IMR-90 (cell line): ENCODE measurements around the gene ITM2C. TPM values are rescaled to one million over a fixed set of nuclear protein-coding genes. Genes with fewer than 3 reads are reported as not detected.

ENCODE experiments used
- ATAC-seq: fragments of 200-7000 bp; cut with Tn5 transposase; 2 replicates; pipeline ENCODE4 v1.9.1; 2020; ENCODE audit warnings: low read depth, mild to moderate bottlenecking, moderate library complexity
- BruUV-seq: library from RNA; stranded (reverse); fragments of 400-500 nt; replicated peaks from 2 replicates; lab custom pipeline; 2021; lab: Mats Ljungman, UMichigan
- CTCF ChIA-PET: fragments of 300-600 bp; formaldehyde crosslinking; extraction: SDS; loops from one replicate; lab custom pipeline; 2021; ENCODE audit warnings: antibody characterized with exemption; lab: Yijun Ruan, JAX
- POLR2A ChIA-PET: fragments of 300-600 bp; sonication (Branson Sonifier 250); formaldehyde crosslinking; loops from one replicate; lab custom pipeline; 2022; ENCODE audit warnings: antibody characterized with exemption; ENCODE audit not compliant: unreplicated experiment; lab: Charles Lee
- DNase-seq: peaks from one replicate; pipeline ENCODE4 v3.0.0; 2013
- H2AFZ ChIP-seq: replicated peaks from 2 replicates; pipeline ENCODE3; 2013; ENCODE audit warnings: low read length, mild to moderate bottlenecking; ENCODE audit not compliant: poor library complexity
- H2AK5ac ChIP-seq: 2 replicates; pipeline ENCODE4 v1.6.1; 2013; ENCODE audit warnings: low read depth, low read length, inconsistent platforms
- H2AK9ac ChIP-seq: replicated peaks from 2 replicates; pipeline ENCODE3; 2013; ENCODE audit warnings: mild to moderate bottlenecking, low read depth, low read length, moderate library complexity; ENCODE audit not compliant: poor library complexity
- H2BK120ac ChIP-seq: 2 replicates; pipeline ENCODE4 v1.6.1; 2013; ENCODE audit warnings: low read depth, low read length, inconsistent platforms
- H2BK15ac ChIP-seq: 3 replicates; pipeline ENCODE4 v1.6.1; 2013; ENCODE audit warnings: low read depth, low read length, inconsistent platforms
- H2BK20ac ChIP-seq: 2 replicates; pipeline ENCODE4 v1.6.1; 2013; ENCODE audit warnings: low read depth, mild to moderate bottlenecking, inconsistent platforms, low read length, moderate library complexity
- H2BK5ac ChIP-seq: 2 replicates; pipeline ENCODE4 v1.6.1; 2013; ENCODE audit warnings: mild to moderate bottlenecking, low read depth, low read length, inconsistent platforms; ENCODE audit not compliant: poor library complexity, severe bottlenecking
- H3K14ac ChIP-seq: replicated peaks from 2 replicates; pipeline ENCODE4 v1.6.1; 2013; ENCODE audit warnings: low read depth, low read length, inconsistent platforms
- H3K18ac ChIP-seq: 2 replicates; pipeline ENCODE4 v1.6.1; 2013; ENCODE audit warnings: low read depth, low read length, control low read depth
- H3K23ac ChIP-seq: 2 replicates; pipeline ENCODE4 v1.6.1; 2013; ENCODE audit warnings: low read depth, low read length, inconsistent platforms
- H3K27ac ChIP-seq: 2 replicates; pipeline ENCODE4 v1.5.1; 2013; ENCODE audit warnings: mild to moderate bottlenecking, control low read depth, low read length; ENCODE audit not compliant: insufficient read depth
- H3K27me3 ChIP-seq: 2 replicates; pipeline ENCODE4 v1.6.1; 2013; ENCODE audit warnings: low read length; ENCODE audit not compliant: control insufficient read depth, insufficient read depth
- H3K36me3 ChIP-seq: 2 replicates; pipeline ENCODE4 v1.6.1; 2013; ENCODE audit warnings: low read length, mixed read lengths; ENCODE audit not compliant: control insufficient read depth, insufficient read depth
- H3K4ac ChIP-seq: 2 replicates; pipeline ENCODE4 v1.6.1; 2013; ENCODE audit warnings: low read depth, low read length, inconsistent platforms
- H3K4me1 ChIP-seq: 2 replicates; pipeline ENCODE4 v1.6.1; 2013; ENCODE audit warnings: low read length, mixed read lengths; ENCODE audit not compliant: control insufficient read depth, insufficient read depth
- H3K4me2 ChIP-seq: 2 replicates; pipeline ENCODE4 v1.6.1; 2013; ENCODE audit warnings: low read depth, mild to moderate bottlenecking, control low read depth, low read length, moderate library complexity
- H3K4me3 ChIP-seq: 2 replicates; pipeline ENCODE4 v1.5.1; 2013; ENCODE audit warnings: low read depth, mild to moderate bottlenecking, control low read depth, low read length, moderate library complexity; ENCODE audit not compliant: insufficient read depth
- H3K56ac ChIP-seq: 2 replicates; pipeline ENCODE4 v1.6.1; 2013; ENCODE audit warnings: low read length, inconsistent platforms; ENCODE audit not compliant: insufficient read depth; ENCODE audit errors: extremely low read depth
- H3K79me1 ChIP-seq, 2 experiments: 2 replicates each; pipeline ENCODE4 v1.6.1; 2013; ENCODE audit warnings: low read length in 2 of 2, inconsistent platforms in 1 of 2, low read depth in 1 of 2
- H3K9ac ChIP-seq: 2 replicates; pipeline ENCODE4 v1.6.1; 2013; ENCODE audit warnings: low read depth, low read length, control low read depth
- H3K9me1 ChIP-seq: 2 replicates; pipeline ENCODE4 v1.6.1; 2013; ENCODE audit warnings: low read length, inconsistent platforms; ENCODE audit not compliant: insufficient read depth
- H3K9me3 ChIP-seq: 2 replicates; pipeline ENCODE4 v1.6.1; 2013; ENCODE audit warnings: low read length; ENCODE audit not compliant: control insufficient read depth, insufficient read depth
- H4K20me1 ChIP-seq: 2 replicates; pipeline ENCODE4 v1.6.1; 2013; ENCODE audit warnings: low read length, inconsistent platforms; ENCODE audit not compliant: insufficient read depth
- H4K5ac ChIP-seq: 2 replicates; pipeline ENCODE4 v1.6.1; 2013; ENCODE audit warnings: mild to moderate bottlenecking, low read depth, low read length, control low read depth
- H4K8ac ChIP-seq, 2 experiments: 2 replicates each; pipeline ENCODE4 v1.6.1; 2013; ENCODE audit warnings: low read depth in 2 of 2, low read length in 2 of 2, control low read depth in 1 of 2, inconsistent platforms in 1 of 2
- H4K91ac ChIP-seq: 2 replicates; pipeline ENCODE4 v1.6.1; 2013; ENCODE audit warnings: low read depth, low read length, inconsistent platforms; ENCODE audit not compliant: insufficient read depth
- BHLHE40 ChIP-seq: fragments of 150-350 bp; IDR thresholded peaks from 2 replicates; pipeline ENCODE4 v1.6.1; 2016; ENCODE audit warnings: mild to moderate bottlenecking, low read depth, low read length
- CEBPB ChIP-seq: IDR thresholded peaks from 2 replicates; pipeline ENCODE4 v1.6.1; 2012; ENCODE audit warnings: low read depth, low read length, improper control_type of control experiment
- CHD1 ChIP-seq: IDR thresholded peaks from 2 replicates; pipeline ENCODE4 v1.6.1; 2012; ENCODE audit warnings: low read depth, low read length, improper control_type of control experiment
- FOS ChIP-seq: fragments of 150-350 bp; IDR thresholded peaks from 2 replicates; pipeline ENCODE4 v1.6.1; 2016; ENCODE audit warnings: low read depth, low read length
- MAZ ChIP-seq: IDR thresholded peaks from 2 replicates; pipeline ENCODE4 v1.6.1; 2012; ENCODE audit warnings: low read depth, mild to moderate bottlenecking, low read length, improper control_type of control experiment, moderate library complexity, borderline replicate concordance
- MXI1 ChIP-seq: IDR thresholded peaks from 2 replicates; pipeline ENCODE4 v1.6.1; 2012; ENCODE audit warnings: low read depth, mild to moderate bottlenecking, low read length, moderate library complexity, borderline replicate concordance
- NFE2L2 ChIP-seq: fragments of 150-350 bp; IDR thresholded peaks from 2 replicates; pipeline ENCODE4 v1.6.1; 2016; ENCODE audit warnings: low read depth, mild to moderate bottlenecking, low read length
- POLR2A ChIP-seq: IDR thresholded peaks from 2 replicates; pipeline ENCODE4 v1.6.1; 2012; ENCODE audit warnings: mild to moderate bottlenecking, low read depth, low read length
- RAD21 ChIP-seq: IDR thresholded peaks from 2 replicates; pipeline ENCODE4 v1.6.1; 2012; ENCODE audit warnings: low read length, improper control_type of control experiment
- RCOR1 ChIP-seq: IDR thresholded peaks from 2 replicates; pipeline ENCODE4 v1.6.1; 2012; ENCODE audit warnings: mild to moderate bottlenecking, low read length, improper control_type of control experiment; ENCODE audit not compliant: insufficient replicate concordance
- RFX5 ChIP-seq: IDR thresholded peaks from 2 replicates; pipeline ENCODE4 v1.8.0; 2012; ENCODE audit warnings: low read depth, mild to moderate bottlenecking, low read length, moderate library complexity
- SMC3 ChIP-seq: fragments of 150-350 bp; IDR thresholded peaks from 2 replicates; pipeline ENCODE4 v1.6.1; 2016; ENCODE audit warnings: low read depth, mild to moderate bottlenecking, antibody characterized with exemption, low read length, moderate library complexity
- USF2 ChIP-seq: fragments of 150-350 bp; IDR thresholded peaks from 2 replicates; pipeline ENCODE4 v1.6.1; 2017; ENCODE audit warnings: mild to moderate bottlenecking, antibody characterized with exemption, low read length, low read depth
- WGBS, 2 experiments: methylation state at CpG; one replicate each; pipeline versions ENCODE4 v1.1.5 to v1.1.7; 2013; ENCODE audit warnings: missing lambda C conversion rate in 2 of 2; ENCODE audit not compliant: insufficient read length in 1 of 2; ENCODE audit errors: extremely low coverage in 2 of 2; 5-methylcytosine and 5-hydroxymethylcytosine counted together
- dilution Hi-C: fragments of 300-500 bp; cut with HindIII; formaldehyde crosslinking; loops from one replicate; pipeline ENCODE4 v1.14.3; 2018; ENCODE audit warnings: low sequenced_read_pairs; ENCODE audit not compliant: unreplicated experiment
- in situ Hi-C: fragments of 300-500 bp; cut with MboI; formaldehyde crosslinking; loops from 3 replicates; pipeline ENCODE4 v1.14.3; 2019; ENCODE audit warnings: low sequenced_read_pairs, inconsistent platforms, mixed read lengths
- intact Hi-C: fragments of 100-400 bp; cut with micrococcal nuclease; formaldehyde crosslinking; loops from 2 replicates; pipeline ENCODE4 v1.10.0; 2022
- polyA plus RNA-seq, 3 experiments: library from polyadenylated mRNA; depleted of rRNA; stranded (reverse); fragments of >200 nt; gene quantifications; 2 replicates each; pipeline ENCODE4 v1.2.3, GENCODE V29; 2012; ENCODE audit warnings: low replicate concordance in 1 of 3
- total RNA-seq: library from RNA; depleted of rRNA; stranded (reverse); fragments of >200 nt; gene quantifications from 2 replicates; pipeline ENCODE4 v1.2.3, GENCODE V29; 2012
- TF ChIP-seq, protein P1 (sequence below): conservative IDR thresholded peaks from 2 replicates; pipeline ENCODE4 v1.5.1; 2012; ENCODE audit warnings: mild to moderate bottlenecking, low read depth, low read length, improper control_type of control experiment
- TF ChIP-seq, protein P2 (sequence below): fragments of 150-350 bp; IDR thresholded peaks from 2 replicates; pipeline ENCODE4 v1.6.1; 2016; ENCODE audit warnings: low read depth, mild to moderate bottlenecking, low read length, moderate library complexity, borderline replicate concordance

Gene ITM2C
- total and polyA plus RNA-seq, 2 of the 4 experiments (the other 2 are of a cell fraction): 46.8 to 274 TPM

- Histone ChIP-seq H4K5ac (no peak overlapping the region), H2BK5ac (no peak overlapping the region), H3K23ac (no peak overlapping the region), H2BK20ac (no peak overlapping the region), H3K9me1 (no peaks in the 10 kb centered on the region), H4K20me1 (no peaks in the 10 kb centered on the region), H3K9ac (no peak overlapping the region), H3K4me3 (no peak overlapping the region), H3K14ac (no peak overlapping the region), H4K91ac (no peak overlapping the region), H2AK5ac (no peak overlapping the region), H3K4ac (no peak overlapping the region), H3K27ac (no peak overlapping the region), H2AFZ (peak overlapping the region; percentile 80), H2BK120ac (no peak overlapping the region), H2AK9ac (peak overlapping the region; percentile 69), H3K79me1 (no peaks in the 10 kb centered on the region), H3K18ac (no peak overlapping the region), H3K9me3 (no peaks in the 10 kb centered on the region), H2BK15ac (no peak overlapping the region), H3K36me3 (no peaks in the 10 kb centered on the region), H3K56ac (no peak overlapping the region), H3K4me1 (no peaks in the 10 kb centered on the region), H3K27me3 (peaks cover 31% of the 10 kb centered on the region), H4K8ac (no peak overlapping the region), H3K4me2 (no peak overlapping the region)
- ChIA-PET CTCF (interaction anchor here (1.0 to 1.9 kb wide), 6 partner anchors 11 to 89 kb away, joined by 3 to 10 read pairs (median 4); no protein-coding TSS in a partner anchor), POLR2A (no interaction called here)
- dilution Hi-C loops (no loop called here), in situ Hi-C loops (loop anchor here (5.0 kb wide), 1 partner anchor 85 kb away; no protein-coding TSS in a partner anchor), intact Hi-C loops (loop anchor here (1.0 to 10.0 kb wide), 5 partner anchors 78 to 552 kb away; no protein-coding TSS in a partner anchor)
- DNase-seq (peak; percentile 76), ATAC-seq (peak; percentile 99)
- BruUV-seq: no TSS peak
- WGBS, 2 experiments: no CpG with 5 or more reads among the region's 8 CpGs
- TF ChIP-seq NFE2L2 (no peak), MAZ (peak; percentile 33; the same call in 1 of the 2 replicates), SMC3 (peak; percentile 91), RFX5 (no peak), RCOR1 (no peak), FOS (no peak), MXI1 (no peak), CEBPB (no peak), RAD21 (peak; percentile 94), USF2 (no peak), BHLHE40 (no peak), POLR2A (no peak), CHD1 (no peak)
- TF ChIP-seq, protein P1, sequence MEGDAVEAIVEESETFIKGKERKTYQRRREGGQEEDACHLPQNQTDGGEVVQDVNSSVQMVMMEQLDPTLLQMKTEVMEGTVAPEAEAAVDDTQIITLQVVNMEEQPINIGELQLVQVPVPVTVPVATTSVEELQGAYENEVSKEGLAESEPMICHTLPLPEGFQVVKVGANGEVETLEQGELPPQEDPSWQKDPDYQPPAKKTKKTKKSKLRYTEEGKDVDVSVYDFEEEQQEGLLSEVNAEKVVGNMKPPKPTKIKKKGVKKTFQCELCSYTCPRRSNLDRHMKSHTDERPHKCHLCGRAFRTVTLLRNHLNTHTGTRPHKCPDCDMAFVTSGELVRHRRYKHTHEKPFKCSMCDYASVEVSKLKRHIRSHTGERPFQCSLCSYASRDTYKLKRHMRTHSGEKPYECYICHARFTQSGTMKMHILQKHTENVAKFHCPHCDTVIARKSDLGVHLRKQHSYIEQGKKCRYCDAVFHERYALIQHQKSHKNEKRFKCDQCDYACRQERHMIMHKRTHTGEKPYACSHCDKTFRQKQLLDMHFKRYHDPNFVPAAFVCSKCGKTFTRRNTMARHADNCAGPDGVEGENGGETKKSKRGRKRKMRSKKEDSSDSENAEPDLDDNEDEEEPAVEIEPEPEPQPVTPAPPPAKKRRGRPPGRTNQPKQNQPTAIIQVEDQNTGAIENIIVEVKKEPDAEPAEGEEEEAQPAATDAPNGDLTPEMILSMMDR: peak; percentile 95
- TF ChIP-seq, protein P2, sequence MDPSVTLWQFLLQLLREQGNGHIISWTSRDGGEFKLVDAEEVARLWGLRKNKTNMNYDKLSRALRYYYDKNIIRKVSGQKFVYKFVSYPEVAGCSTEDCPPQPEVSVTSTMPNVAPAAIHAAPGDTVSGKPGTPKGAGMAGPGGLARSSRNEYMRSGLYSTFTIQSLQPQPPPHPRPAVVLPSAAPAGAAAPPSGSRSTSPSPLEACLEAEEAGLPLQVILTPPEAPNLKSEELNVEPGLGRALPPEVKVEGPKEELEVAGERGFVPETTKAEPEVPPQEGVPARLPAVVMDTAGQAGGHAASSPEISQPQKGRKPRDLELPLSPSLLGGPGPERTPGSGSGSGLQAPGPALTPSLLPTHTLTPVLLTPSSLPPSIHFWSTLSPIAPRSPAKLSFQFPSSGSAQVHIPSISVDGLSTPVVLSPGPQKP: no peak
Measured at GRCh38 chr2:230902180-230902899, 37.6 kb downstream of the ITM2C start.
